WI38 (cell line): ENCODE results near the gene MLLT10.
"Not testable (repeated sequence)": the region's sequence is repeated elsewhere in the genome, so short reads cannot be mapped to it uniquely, and the experiment has no call there.

ENCODE experiments used
- H3K4me3 ChIP-seq: 2 replicates; pipeline ENCODE4 v1.5.1; 2011; ENCODE audit warnings: low read depth, mild to moderate bottlenecking, control low read depth, low read length
- CTCF ChIP-seq: IDR thresholded peaks from 2 replicates; pipeline ENCODE4 v1.5.1; 2012; ENCODE audit warnings: low read depth, mild to moderate bottlenecking, control low read depth, low read length

Gene MLLT10

GRCh38 chr10:21534280-21534586, 201 bp downstream of the MLLT10 start:
- H3K4me3 ChIP-seq, result peak overlapping the region; percentile 65
- no peak for TF ChIP-seq CTCF

GRCh38 chr10:21534604-21535493, 817 bp downstream of the MLLT10 start:
- peak overlapping the region; percentile 65 for H3K4me3 ChIP-seq
- no peak for TF ChIP-seq CTCF

- no peak for TF ChIP-seq CTCF
- peak overlapping the region; percentile 65 for H3K4me3 ChIP-seq
Observed at GRCh38 chr10:21535494-21535965, 1.5 kb downstream of the MLLT10 start.

GRCh38 chr10:21535976-21536375, 1.9 kb downstream of the MLLT10 start:
- H3K4me3 ChIP-seq, result not testable (repeated sequence)

GRCh38 chr10:21536874-21537273, 2.8 kb downstream of the MLLT10 start:
- no peak overlapping the region for H3K4me3 ChIP-seq
- no peak for TF ChIP-seq CTCF

GRCh38 chr10:21540701-21541100, 6.7 kb downstream of the MLLT10 start:
- H3K4me3 ChIP-seq, result not testable (repeated sequence)

GRCh38 chr10:21547246-21547645, 13.2 kb downstream of the MLLT10 start:
- no peak for TF ChIP-seq CTCF
- H3K4me3 ChIP-seq, result no peak overlapping the region

- no peak overlapping the region for H3K4me3 ChIP-seq
- TF ChIP-seq CTCF, result no peak
Observed at GRCh38 chr10:21552638-21553037, 18.6 kb downstream of the MLLT10 start.
